MV-4-11 (cell line): ENCODE results near the gene FAM78B.

ENCODE experiments used
- DNase-seq: peaks from one replicate; lab custom pipeline; 2025; lab: John Stamatoyannopoulos, UW

The FAM78B gene

DNA sequence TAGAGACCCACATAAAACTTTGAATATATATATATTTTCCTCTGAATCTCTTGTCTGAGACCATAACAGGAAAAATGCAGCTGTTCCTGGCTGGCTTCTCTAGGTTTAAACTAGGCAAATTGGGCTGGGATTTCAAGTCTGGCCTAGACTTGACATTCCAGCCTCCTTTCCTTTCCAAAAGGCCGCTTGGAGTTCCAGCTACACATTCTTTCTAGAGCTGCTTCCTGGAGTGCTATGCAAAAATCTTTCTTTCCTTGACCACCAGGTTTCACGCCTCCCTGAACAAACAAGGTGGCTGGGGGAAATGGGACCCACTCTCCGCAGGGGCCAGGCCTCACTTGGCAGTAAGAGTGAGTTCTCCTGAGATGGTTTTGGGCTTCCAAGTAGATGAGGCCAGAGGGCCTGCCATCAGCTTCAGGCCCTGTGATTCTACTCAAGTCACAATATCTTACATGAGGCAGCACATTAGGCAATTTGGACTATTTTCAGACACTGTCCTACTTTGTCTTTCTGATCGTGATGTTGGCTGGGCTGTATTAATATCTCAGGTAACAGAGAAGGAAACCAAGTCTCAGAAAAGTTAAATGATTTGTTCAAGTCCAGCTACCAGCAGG, 102.4 kb downstream of the FAM78B start:
- DNase-seq: no peak

DNA sequence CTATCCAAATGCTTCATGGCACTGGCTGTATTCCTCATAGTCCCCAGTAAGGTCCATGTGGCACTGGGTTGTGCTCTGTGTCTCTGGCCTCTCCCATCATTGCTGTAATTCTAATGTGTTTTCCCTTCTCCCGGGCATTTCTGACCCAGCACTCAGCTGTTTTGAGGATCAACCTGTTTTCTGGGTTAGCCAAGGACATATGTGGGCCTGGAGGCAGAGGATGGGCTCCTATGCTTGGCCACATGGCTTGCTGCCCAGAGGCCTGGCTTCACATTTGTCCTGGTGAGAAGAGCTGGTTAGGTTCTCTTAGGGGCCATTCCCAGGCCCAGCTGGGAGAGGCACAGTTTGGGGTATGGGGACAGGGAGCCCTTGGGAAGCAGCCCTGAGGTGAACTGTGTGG, 103.1 kb downstream of the FAM78B start:
- DNase-seq: no peak

DNA sequence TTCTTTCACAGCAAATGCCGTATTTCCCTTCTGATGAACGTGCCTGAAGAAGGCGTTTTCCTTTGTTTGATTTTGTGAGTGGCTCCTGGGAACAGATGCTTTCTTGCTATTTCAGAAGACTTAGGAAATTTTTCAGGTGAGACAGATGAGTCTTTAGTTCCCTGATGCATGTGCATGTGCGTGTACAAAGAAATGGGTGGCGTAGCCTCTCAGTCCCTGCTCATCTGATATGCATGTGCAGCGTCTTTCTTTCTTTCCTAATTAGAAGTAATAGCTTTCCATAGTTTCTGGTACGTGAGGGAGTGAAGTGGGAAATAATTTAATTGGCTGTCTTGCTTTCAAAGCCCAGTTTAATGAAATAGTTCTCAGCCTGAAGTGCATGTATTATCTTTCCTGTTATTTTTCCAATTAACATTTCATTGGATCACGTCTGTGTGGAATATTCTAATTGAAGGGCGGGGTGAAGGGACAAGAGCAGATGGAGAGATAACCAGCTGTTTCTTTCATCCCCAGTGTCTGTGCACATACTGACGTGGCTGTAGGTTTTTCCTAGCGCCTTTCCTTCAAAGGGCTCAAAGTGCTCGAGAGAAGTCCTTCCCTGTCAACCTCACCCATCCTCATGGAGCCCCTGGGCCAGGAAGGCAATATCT, 104.3 kb downstream of the FAM78B start:
- DNase-seq: no peak

DNA sequence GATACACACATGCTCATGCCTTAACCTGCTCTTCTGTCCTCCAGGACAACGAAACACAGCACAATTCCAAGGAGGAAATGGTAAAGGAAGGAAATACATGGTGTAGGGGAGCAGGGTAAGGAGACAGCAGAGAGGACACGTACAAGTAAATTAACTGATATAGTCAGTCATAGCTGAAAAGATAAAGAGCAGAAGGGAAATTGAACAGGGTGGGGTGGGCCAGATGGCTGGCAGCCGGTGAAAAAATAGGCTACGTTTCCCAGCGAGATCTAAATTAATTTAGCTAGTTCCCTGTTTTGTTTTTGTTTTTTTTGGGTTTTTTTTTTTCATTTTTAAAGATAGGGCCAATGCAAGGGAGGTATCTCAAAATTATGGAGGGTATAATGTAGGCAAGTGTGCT, 109.2 kb downstream of the FAM78B start:
- DNase-seq: no peak

DNA sequence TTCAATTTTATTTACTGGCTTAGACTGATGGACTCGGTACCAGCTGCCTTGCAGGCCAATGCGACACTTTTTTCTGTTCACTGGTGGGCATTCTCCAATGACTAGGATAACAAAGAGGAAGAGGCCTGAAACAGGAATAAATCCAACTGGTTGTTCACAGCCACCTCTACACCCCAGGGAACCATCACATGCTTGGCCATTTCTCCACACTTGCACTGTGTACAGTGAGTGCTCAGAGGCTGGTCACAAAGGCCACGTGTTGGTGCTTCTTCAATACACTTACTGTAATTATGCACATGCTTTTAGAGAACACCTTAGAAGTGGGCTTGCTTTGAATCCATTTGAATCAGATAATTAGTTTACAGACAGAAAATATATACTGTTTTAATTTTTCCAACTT, 113.4 kb downstream of the FAM78B start:
- DNase-seq: no peak

DNA sequence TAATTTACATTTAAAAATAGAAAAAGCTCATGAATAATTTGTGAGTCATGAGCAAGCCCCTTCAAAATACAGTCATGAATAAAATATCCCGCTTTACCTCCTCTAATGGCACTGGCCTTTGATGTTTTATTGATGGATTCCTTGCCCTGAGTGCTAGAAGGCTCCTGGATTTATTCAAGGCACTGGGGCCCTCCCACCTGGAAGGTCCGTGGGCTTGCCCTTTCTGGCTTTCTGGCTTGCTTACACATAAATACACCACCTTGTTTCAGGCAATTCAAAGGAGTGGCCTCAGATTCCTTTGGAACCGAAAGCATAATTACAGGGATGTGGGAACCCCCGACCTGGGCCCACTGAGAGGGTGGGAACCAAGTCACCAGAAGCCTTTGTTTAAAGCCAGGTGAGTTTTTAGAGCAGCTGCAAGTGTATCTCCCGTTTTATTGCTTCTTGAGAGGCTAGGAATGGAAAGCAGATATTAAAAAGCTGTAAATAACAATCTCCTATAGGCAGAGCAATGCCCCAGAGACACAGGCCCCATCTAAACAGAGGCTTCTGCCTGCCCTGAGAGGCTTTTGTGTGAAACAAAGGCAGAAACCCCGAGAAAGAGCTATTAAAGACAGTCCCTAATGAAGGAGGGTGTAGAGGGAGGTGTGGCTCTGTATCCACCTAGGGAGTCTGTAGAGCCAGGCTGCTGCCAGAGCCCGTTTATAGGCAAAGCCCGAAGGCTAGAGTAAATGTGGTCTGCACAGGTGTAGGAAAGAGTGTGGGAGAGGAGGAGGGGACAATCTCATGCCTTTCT, 126.4 kb downstream of the FAM78B start:
- DNase-seq: no peak

DNA sequence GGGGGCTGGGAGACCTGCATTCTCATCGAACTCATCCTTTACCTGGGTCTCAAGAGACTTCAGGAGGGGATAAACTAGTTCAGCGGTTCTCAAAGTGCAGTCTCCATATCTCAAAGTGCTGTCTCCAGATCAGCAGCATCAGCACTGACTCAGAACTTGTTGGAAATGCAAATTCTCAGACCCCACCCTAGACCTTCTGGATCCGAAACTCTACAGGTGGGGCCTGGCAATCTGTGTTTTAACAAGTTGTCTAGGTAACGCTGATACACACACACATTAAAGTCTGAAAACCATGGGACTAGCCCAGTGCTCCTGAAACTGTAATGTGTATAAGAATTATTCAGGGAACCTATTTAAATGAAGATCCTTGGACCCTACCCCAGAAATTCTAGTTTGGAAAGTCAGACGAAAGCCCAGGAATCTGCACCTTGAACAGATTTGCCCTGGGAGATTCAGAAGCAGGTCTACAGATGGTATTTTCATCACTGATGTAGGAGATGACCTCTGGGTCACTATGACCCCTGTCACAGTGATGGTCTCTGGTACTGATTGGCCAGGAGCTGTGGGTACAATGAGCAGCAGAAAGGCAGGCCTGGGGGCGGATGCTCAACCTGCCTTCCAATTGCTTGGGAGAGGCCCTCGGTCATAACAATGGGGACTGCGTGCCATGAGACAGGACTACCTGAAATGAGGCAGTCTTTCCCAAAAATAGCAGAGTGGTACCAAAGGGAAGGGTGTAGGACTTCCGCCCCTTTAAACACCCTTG, 127.2 kb downstream of the FAM78B start:
- no peak for DNase-seq

DNA sequence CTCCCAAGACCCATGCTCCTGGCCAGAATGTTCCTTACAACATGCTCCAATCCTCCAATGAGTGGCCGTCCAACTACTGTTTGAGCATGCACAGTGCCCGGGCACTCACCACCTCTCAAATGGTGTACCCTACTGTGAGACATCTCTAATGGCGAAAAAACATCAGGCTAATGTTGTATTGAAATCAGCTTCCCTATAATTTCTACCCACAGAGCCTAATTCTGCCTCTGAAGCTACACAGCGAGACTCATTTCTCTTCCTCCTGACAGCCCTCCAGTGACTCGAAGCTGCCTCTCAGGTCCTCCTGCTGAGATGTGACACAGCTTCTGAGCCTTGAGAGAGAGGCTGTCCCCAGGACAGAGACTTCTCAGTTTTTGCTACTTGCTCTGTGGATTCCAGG, 130.7 kb downstream of the FAM78B start:
- DNase-seq: no peak

DNA sequence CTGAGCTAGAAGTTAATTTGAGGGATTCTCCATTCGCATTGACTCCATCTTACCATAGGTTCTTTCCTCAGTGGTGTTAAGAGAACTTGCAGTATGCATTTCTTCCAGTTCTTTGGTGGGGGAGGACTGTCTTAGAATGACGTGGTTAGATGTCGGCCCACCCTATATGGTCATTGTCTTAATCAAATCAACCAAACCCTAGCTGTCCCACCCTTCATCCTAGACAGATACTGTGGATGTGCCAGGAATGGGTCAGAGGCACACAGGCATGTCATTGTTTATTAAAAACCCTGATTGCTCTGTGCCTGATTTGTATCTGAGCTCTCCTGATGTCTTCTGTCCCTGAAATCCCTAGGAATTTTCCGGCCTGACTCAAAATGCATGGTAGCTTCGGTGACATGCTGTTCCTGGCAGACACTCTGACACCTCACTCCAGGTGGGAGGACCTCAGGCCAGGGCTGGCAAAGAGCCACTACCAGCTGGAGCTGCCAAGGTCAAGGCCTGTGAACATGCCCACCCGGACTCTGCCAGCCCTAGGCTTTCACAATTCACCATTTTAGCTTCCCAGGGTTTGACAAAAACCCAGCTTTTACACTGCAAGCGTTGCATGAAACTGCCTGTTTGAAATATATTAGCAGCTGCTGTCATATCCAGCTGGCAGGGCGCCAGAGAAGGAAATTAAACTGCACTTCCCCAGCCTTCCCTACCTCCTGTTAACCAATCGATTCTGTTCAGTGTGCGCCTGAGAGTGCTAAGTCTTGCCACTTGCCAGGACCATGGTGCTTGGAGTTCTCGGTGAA, 134.0 kb downstream of the FAM78B start:
- no peak for DNase-seq

DNA sequence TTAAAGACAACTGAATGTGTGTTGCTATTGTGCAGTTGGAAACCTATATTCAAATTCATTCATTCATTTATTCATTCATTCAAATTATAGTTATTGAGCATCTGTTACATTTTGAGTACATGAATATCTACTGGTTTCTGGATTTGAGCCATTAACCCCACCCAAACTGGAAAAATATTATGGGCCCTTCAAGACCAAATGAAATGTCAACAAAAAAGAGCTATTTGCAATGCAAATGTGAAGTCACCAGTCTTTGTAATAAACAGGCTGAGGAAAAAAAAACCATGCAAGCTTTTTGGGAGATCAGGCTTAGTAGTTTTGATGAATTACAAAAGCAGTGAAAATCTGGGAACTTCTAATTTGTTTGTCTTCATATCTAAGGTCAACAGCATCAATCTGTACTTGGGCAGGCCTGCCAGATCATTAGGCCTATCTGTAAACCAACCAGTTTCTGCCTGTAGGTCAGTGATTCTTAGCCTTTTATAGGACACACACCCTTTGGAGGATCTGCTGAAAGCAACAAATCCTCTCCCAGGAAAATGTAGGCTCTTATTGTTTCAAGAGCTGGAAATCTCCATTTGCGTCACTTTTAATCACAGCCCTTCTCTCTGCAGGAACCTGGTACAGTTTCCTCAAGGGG, 134.7 kb downstream of the FAM78B start:
- DNase-seq: no peak

DNA sequence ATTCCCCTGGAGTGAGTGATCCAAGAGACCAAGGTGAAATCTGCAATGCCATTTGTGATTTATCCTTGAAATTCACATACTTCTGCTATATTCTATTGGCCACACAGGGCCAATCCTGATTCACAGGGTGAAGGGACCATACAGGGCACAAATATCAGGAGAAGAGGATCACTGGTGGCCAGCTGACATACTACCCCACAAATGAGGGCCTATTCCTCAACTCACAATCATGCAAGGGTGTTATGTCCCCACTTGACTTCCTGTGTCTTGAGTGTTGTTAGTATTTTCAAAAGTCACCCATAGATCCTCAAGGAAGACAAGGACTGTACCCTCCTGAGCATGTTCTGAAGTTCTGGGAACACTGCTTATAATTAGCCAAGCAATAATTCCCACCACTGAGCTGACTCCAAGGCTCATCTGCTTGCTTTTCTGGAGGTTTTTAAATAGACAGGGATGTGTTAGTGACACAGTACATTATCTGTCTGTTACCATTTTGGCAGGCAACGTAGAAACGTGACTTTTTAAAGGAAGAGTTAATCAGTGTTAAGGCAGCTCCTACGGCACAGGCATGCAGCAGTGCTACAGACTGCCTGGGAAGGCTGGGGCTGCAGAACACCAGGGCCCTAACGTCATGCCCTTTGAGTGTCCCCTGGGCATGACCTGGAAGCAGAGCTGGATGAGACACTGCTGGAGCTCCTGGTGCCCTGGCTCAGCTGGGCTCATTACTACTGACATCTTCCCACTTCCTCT, 137.4 kb downstream of the FAM78B start:
- DNase-seq: no peak

DNA sequence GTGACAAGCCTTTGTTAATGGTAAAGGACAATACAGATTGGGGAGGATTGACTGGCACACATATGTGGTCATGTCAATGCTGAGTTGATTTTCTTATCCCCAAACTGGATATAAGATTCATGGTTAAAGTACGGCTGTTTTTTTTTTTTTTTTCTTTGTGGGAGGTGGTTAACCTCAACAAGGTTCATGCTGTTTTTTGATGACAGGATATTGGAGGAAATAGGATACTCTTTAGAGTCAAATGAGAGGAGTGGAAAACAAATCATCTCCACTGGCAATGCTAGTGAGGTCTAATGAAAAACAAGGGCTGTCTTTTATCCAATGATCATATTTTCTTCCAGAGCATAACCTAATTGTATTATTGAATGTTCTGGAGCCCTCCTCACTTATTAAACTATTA, 140.2 kb downstream of the FAM78B start:
- DNase-seq: no peak

DNA sequence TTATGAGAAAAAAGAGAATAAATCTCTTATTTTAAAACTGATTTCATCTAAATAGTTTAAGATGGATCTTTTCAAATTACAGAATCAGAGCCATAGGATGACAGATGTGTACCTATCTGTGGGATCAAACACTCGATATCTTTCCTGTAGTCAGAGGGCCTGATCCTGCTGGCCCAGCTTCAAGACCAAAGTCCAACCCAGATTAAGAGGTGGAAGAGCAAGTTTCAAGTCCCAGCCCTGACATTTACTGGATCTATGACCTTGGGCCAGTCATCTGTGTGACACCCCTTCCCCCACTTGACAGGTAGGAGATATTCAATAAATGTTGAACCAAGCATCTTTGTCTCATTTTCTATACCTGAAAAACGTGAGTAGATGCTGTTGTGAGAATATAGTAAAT, 140.7 kb downstream of the FAM78B start:
- no peak for DNase-seq

DNA sequence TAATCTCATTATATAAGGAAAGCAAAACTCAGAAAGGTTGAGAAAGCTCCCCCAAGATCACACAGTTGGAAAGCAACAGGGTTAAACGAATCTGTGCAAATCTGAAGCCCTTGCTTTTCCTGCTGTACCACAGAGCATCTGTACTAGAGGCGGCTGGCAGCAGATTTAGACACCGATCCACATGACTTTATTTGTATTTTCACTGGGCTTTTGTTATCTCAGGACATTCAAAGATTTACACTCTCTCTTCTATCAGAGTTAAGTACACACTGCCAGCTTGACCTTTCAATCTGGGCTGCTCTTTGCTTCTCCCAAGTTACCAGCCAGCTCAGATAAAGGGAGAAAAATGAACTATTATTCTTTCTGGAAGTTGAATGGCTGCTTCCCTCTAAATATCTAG, 146.6 kb downstream of the FAM78B start:
- no peak for DNase-seq
